ENCODE data around the gene BTG2. TPM values are rescaled to one million over a fixed set of nuclear protein-coding genes. Genes with fewer than 3 reads are reported as not detected.
A peak's percentile ranks its signal among the peaks of the same experiment; 100 is the strongest.

The BTG2 gene
- total RNA-seq, 1 donor from 2014 or later: 63.3 TPM

GRCh38 chr1:203316626-203317093 lies 11.3 kb downstream of the BTG2 start:
- peak; percentile 92 for DNase-seq (ENCODE audit: low spot score)

DNA sequence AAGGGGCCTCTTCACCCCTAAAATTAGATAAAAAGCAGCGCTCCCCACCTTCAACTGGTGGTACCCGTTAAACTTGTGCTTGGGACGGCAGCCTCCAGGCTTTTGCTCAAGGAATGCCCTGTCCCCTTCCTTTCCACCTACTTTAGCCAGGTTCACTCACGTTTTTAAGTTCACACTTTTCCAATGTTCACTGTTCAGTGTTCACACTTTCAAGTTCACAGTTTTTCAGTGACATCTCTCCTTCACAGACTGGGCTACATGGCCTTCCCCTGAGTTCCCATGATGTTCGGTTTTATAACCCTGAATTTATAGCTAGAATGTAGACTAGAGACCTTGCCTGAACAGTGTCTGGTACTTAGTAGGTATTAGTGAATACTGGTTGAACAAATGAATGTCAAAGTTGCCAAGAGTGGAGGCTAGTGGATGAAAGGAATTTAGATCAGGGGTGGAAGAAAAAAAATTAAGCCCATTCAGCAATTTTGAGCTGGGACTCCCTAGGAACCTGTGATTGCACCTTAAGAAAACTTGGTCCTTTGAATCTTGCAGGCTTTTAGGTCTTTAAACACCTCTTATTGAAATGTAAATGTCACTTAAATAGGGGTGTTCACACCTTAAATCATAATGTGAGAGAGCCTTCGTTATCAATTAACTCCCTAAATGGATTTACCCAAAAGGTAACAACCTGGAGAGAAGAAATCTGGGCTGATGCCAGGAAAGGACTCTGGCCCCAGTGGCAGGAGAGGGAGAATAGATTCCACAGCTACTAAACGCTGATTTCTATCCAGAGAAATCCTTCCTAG lies 12.3 kb downstream of the BTG2 start:
- DNase-seq (ENCODE audit: low spot score): no peak

DNA sequence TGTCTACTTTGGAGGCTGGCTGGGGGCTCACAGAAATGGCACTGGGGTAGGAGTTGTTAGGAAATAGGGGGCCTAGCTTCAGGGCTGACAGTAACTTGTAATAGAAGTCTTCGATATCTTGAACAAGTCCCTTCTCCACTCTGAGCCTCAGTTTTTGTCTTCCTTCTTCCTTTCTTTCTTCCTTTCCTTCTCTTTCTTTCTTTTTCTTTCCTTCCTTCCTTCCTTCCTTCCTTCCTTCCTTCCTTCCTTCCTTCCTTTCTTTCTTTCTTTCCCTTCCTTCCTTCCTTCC lies 12.9 kb downstream of the BTG2 start:
- DNase-seq (ENCODE audit: low spot score): no peak

- peak; percentile 51 for DNase-seq (ENCODE audit: low spot score)
These were observed 15.4 kb downstream of the BTG2 start for GRCh38 chr1:203320591-203321272.

DNA sequence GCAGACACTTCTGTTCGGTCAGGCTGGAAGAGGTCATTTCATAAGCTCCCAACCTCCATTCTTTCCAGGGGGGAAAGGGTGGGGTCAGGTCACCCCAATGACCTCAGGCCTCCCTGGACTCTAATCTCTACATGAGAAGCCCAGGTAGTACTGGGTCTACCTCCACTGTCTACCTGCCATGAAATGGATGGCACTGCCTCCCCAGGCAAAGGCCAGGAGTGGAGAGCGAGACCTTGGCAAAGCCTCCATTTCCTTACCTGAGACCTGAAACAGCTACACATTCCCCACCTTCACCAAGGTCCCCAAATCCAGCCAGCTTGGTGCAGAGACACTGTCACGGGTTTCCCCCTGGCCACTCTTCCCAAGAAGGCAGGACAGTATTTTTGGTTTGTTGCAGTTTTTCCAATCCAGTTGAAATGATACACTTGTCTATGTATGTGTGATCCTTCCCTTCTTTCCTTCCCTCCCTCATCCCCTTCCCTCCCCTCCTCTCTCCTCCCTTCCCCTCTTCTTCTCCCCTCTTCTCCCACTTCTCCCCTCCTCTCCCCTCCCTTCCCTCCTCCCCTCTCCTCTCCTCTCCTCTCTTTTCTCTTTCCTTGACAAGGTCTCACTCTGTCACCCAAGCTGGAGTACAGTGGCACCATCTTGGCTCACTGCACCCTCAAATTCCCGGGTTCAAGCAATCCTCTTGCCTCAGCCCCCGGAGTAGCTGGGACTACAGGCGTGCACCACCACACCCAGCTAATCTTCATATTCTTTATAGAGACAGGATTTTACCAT lies 16.1 kb downstream of the BTG2 start:
- no peak for DNase-seq (ENCODE audit: low spot score)

DNA sequence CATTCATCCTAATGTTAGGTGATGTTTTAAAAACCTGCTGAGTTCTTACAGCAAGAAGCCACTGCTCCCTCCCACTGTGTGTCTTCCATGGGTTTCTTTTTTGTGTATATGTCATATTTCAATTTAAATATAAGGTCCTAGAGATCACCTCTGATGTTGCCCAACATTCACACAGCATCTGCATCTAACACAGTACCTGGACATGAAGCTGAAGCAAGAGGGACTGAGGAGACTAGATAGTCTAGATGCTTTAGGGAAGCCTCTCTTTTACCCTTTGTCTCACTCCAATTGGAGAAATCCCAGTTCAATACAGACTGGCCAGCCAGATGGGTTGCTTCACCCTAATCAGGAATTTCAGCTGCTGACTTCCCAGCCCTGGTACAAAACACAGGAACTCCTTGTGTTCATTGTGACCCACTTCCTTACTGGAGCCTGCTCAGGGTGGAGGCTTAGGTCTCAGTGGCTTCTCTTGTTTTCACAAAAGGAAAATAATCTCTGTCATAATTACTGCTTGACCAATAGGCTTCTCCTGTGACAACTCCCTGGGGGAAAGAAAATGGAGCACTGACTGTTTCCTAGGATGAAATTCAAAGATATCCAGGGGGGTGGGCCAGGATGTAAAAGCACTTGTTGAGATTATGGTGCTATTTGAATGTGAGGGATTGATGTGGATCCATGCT lies 17.3 kb downstream of the BTG2 start:
- peak; percentile 64 for DNase-seq (ENCODE audit: low spot score)

- no peak for DNase-seq (ENCODE audit: low spot score)
These were observed 18.3 kb downstream of the BTG2 start for GRCh38 chr1:203323587-203323986.

DNA sequence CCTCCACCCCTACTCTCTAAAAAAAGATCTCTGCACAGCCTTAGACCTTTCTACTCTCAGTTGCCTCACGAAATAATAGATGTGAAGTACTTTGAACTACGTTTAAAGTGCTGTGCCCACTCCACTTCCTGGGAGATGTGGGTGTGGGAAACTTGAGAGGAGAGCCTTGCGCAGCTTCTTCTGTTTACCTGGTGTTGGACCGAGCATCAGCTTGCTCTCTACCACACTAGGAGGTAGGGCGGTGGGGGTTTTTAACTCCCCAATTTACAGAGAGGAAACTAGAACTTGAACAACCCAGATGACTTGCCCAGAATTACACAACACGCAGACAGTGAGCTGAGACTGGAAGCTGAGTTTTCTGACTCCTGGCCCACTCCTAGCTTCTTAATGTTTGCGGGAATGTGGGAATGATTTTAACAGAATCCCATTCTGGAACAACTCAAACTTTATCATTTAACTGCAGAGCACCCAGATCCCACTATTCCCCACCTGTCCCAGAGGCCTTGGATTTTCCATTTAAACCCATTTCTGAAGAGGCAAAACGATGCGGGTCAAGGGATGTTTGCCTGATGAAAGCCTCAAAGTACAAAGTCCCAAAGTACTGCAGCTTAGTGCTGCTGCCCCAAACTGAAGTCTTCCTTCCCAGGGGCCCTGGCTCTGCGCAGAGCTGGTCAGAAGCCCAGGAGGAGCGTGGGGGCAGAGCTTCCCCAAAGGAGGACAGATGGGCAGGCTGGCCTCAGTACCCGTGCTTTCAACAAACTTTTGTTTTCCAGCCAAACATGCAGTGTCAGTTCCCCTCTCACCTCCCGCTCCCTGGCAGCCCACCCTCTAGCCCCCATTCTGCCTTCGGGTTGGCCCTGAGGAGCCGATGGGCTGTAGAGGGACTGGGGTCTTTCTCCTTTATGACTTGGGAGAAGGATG lies 19.0 kb downstream of the BTG2 start:
- no peak for DNase-seq (ENCODE audit: low spot score)

GRCh38 chr1:203325026-203325417 lies 19.7 kb downstream of the BTG2 start:
- no peak for DNase-seq (ENCODE audit: low spot score)

- DNase-seq (ENCODE audit: low spot score): peak; percentile 58
These were observed 20.2 kb downstream of the BTG2 start for GRCh38 chr1:203325418-203326091.

- peak; percentile 96 for DNase-seq (ENCODE audit: low spot score)
These were observed 21.7 kb downstream of the BTG2 start for GRCh38 chr1:203326830-203327683.

- peak; percentile 85 for DNase-seq (ENCODE audit: low spot score)
These were observed 22.6 kb downstream of the BTG2 start for GRCh38 chr1:203327684-203328457.

- DNase-seq (ENCODE audit: low spot score): no peak
These were observed 23.4 kb downstream of the BTG2 start for GRCh38 chr1:203328714-203329122.

DNA sequence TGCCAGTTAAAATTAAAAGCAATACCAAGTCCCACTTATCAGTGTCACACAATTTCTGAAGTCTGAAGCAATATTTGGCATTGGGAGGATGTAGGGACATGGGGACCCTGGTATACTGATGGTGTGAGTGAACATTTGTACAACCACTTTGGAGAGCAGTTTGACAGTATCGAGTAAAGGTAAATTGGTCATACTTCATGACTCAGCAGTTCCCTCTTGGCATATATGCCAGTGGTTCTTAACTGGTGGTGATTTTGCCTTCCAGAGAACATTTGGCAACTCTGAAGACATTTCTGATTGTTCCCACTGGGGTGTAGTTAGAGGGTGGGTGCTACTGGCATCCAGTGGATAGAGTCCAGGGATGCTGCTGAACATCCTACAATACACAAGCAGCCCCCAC lies 25.9 kb downstream of the BTG2 start:
- DNase-seq (ENCODE audit: low spot score): no peak

DNA sequence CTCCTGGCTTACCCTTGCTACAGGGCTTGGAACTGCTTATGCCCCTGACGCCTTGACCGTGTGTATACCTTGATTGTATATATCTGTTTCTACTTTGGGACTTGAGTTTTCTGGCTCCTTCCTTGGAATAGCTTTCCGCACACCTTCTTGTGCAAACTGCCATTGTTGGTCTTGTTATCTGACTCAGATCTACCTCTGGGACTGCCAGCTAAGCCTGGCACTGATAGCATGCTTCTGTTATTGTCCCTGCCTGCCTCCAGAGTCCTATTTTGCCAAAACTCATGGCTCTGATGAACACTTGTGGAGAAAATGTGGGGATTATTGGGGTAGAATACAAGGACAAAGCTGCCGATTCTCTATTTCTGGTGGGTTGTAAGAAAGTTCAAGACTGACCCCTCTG lies 30.2 kb downstream of the BTG2 start:
- no peak for DNase-seq (ENCODE audit: low spot score)

- no peak for DNase-seq (ENCODE audit: low spot score)
These were observed 30.8 kb downstream of the BTG2 start for GRCh38 chr1:203336097-203336496.

DNA sequence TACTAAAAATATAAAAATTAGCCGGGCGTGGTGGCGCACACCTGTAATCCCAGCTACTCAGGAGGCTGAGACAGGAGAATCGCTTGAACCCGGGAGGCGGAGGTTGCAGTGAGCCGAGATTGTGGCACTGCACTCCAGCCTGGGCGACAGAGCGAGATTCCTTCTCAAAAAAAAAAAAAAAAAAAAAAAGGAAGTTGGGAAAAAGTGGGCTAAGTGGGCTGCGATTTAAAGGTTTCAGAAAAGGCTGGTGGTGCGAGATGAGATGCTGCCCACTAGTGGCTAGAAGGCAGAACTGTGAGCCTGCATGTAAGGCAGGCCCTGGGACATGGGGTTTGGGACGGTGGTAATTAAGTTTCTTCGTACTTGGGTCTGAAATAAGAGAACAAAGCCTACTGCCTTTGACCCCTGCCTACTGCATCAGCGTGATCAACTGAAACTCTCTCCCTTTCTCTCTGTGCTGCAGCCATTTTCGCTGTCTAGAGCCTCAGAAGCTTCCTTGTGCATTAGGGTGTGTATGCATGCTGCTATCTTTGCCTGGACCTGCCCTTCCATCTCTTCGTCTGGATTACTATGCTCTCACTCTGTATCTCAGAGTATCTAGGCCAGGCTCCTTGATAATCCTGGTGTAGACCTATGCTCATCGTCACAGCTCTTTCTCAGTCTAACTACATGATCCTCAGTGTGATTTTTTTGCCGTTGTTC lies 33.2 kb downstream of the BTG2 start:
- DNase-seq (ENCODE audit: low spot score): peak; percentile 79

Measured in umbilical cord (tissue), 2 donors.